ENCODE data around the gene MGMT.

DNA sequence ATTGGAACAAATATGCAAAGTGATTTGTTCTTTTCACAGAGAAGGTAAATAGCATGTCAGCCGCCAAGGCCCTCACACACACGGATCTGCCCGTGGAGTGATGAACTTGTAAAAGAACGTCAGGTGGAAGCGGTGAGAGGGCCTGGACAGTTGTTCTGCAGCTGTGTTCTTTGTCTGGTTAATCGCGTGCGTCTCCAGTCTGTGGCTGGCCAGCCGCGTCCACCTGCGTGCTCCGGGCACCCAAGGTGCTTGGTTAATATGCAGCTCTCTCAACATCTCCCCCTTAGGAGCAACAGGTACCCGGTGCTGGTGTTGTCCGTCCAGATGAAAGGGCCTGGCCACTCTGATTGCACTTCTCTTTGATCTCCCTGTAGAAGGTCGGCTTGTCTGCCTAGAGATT is 162.9 kb downstream of the MGMT start:
- TF ChIP-seq, protein P1, sequence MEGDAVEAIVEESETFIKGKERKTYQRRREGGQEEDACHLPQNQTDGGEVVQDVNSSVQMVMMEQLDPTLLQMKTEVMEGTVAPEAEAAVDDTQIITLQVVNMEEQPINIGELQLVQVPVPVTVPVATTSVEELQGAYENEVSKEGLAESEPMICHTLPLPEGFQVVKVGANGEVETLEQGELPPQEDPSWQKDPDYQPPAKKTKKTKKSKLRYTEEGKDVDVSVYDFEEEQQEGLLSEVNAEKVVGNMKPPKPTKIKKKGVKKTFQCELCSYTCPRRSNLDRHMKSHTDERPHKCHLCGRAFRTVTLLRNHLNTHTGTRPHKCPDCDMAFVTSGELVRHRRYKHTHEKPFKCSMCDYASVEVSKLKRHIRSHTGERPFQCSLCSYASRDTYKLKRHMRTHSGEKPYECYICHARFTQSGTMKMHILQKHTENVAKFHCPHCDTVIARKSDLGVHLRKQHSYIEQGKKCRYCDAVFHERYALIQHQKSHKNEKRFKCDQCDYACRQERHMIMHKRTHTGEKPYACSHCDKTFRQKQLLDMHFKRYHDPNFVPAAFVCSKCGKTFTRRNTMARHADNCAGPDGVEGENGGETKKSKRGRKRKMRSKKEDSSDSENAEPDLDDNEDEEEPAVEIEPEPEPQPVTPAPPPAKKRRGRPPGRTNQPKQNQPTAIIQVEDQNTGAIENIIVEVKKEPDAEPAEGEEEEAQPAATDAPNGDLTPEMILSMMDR (IDR thresholded peaks at IDR 0.05; ENCODE audit: low read length) = no peak
- TF ChIP-seq EZH2 (IDR thresholded peaks at IDR 0.05; ENCODE audit: borderline replicate concordance, low read length) = no peak

Measured in OCI-LY1 (cell line).